Hepatocyte (in vitro differentiated cells): ENCODE measurements around the gene FIZ1.

Source experiments
- CTCF ChIP-seq: fragments of 200-600 bp; sonication (generic); IDR thresholded peaks from 2 replicates; pipeline ENCODE4 v1.5.1; 2016; ENCODE audit warnings: antibody characterized with exemption, mild to moderate bottlenecking; ENCODE audit not compliant: poor library complexity
- EZH2 ChIP-seq: fragments of 200-600 bp; sonication (generic); IDR thresholded peaks from 2 replicates; pipeline ENCODE4 v1.6.1; 2016; ENCODE audit warnings: antibody characterized with exemption, mild to moderate bottlenecking, borderline replicate concordance
- EZH2phosphoT487 ChIP-seq: fragments of 200-600 bp; sonication (generic); IDR thresholded peaks from one replicate; pipeline ENCODE4 v1.6.1; 2018; ENCODE audit warnings: antibody characterized with exemption, mild to moderate bottlenecking, low read depth, moderate library complexity; ENCODE audit not compliant: unreplicated experiment, severe bottlenecking

- no peak for TF ChIP-seq CTCF
- no peak for TF ChIP-seq EZH2
- TF ChIP-seq EZH2phosphoT487 = no peak
These were observed 9.2 kb downstream of the FIZ1 start for GRCh38 chr19:55590109-55590508.
